GM04504 (cell line): ENCODE measurements around the gene RNF128.

Experiments
- DNase-seq: peaks from one replicate; pipeline ENCODE4 v3.0.0-alpha.2; 2012; ENCODE audit warnings: low read depth

RNF128 gene

GRCh38 chrX:106726485-106727437 lies at the start of gene RNF128:
Gene RNF128 (plus strand): TSS chrX:106726701. CDS start chrX:106726914, 213 bp downstream.
- no peak for DNase-seq

GRCh38 chrX:106680716-106681115 lies 45.8 kb upstream of the RNF128 start:
- no peak for DNase-seq

- DNase-seq = no peak
Observed at GRCh38 chrX:106684207-106684606, 42.3 kb upstream of the RNF128 start.

GRCh38 chrX:106692425-106693065 lies 34.0 kb upstream of the RNF128 start:
- no peak for DNase-seq

GRCh38 chrX:106696502-106696901 lies 30.0 kb upstream of the RNF128 start:
- no peak for DNase-seq

GRCh38 chrX:106698693-106699092 lies 27.8 kb upstream of the RNF128 start:
- no peak for DNase-seq

- no peak for DNase-seq
Observed at GRCh38 chrX:106702636-106703035, 23.9 kb upstream of the RNF128 start.

GRCh38 chrX:106706466-106706865 lies 20.0 kb upstream of the RNF128 start:
- no peak for DNase-seq

GRCh38 chrX:106707771-106708454 lies 18.6 kb upstream of the RNF128 start:
- peak; percentile 74 for DNase-seq

GRCh38 chrX:106710771-106711170 lies 15.7 kb upstream of the RNF128 start:
- no peak for DNase-seq

GRCh38 chrX:106711375-106711774 lies 15.1 kb upstream of the RNF128 start:
- no peak for DNase-seq

- no peak for DNase-seq
Observed at GRCh38 chrX:106716004-106716403, 10.5 kb upstream of the RNF128 start.

- DNase-seq = no peak
Observed at GRCh38 chrX:106716463-106716862, 10.0 kb upstream of the RNF128 start.

GRCh38 chrX:106718709-106719108 lies 7.8 kb upstream of the RNF128 start:
- DNase-seq = no peak

GRCh38 chrX:106725931-106726330 lies 570 bp upstream of the RNF128 start:
- DNase-seq = no peak

GRCh38 chrX:106728337-106728736 lies 1.8 kb downstream of the RNF128 start:
- no peak for DNase-seq

GRCh38 chrX:106730401-106730800 lies 3.9 kb downstream of the RNF128 start:
- no peak for DNase-seq

- no peak for DNase-seq
Observed at GRCh38 chrX:106731590-106731989, 5.1 kb downstream of the RNF128 start.

- DNase-seq = no peak
Observed at GRCh38 chrX:106734827-106735226, 8.3 kb downstream of the RNF128 start.

GRCh38 chrX:106740193-106740780 lies 13.8 kb downstream of the RNF128 start:
- no peak for DNase-seq

GRCh38 chrX:106742193-106742592 lies 15.7 kb downstream of the RNF128 start:
- no peak for DNase-seq

- DNase-seq = no peak
Observed at GRCh38 chrX:106742805-106743204, 16.3 kb downstream of the RNF128 start.
